Ishikawa (cell line): ENCODE results near the gene NKX6-1.

Source experiments
- CREB1 ChIP-seq: IDR thresholded peaks from 2 replicates; pipeline ENCODE4 v1.6.1; 2012; ENCODE audit warnings: low read depth
- EGR1 ChIP-seq: IDR thresholded peaks from 2 replicates; pipeline ENCODE4 v1.6.1; 2012
- EP300 ChIP-seq: IDR thresholded peaks from 2 replicates; pipeline ENCODE4 v1.6.1; 2012; ENCODE audit warnings: borderline replicate concordance
- FOXM1 ChIP-seq: IDR thresholded peaks from 2 replicates; pipeline ENCODE4 v1.6.1; 2012; ENCODE audit warnings: low read depth, borderline replicate concordance
- NFIC ChIP-seq: IDR thresholded peaks from 2 replicates; pipeline ENCODE4 v1.6.1; 2012
- RAD21 ChIP-seq: IDR thresholded peaks from 2 replicates; pipeline ENCODE4 v1.6.1; 2012; ENCODE audit warnings: low read depth
- TAF1 ChIP-seq: IDR thresholded peaks from 2 replicates; pipeline ENCODE4 v1.6.1; 2012; ENCODE audit warnings: low read depth, mild to moderate bottlenecking
- TCF12 ChIP-seq: IDR thresholded peaks from 2 replicates; pipeline ENCODE4 v1.6.1; 2012; ENCODE audit warnings: low read depth
- YY1 ChIP-seq: IDR thresholded peaks from 2 replicates; pipeline ENCODE4 v1.6.1; 2012; ENCODE audit warnings: low read depth
- ZBTB7A ChIP-seq: IDR thresholded peaks from 2 replicates; pipeline ENCODE4 v1.6.1; 2012; ENCODE audit warnings: low read depth
- TF ChIP-seq, protein P1 (sequence below): IDR thresholded peaks from 2 replicates; pipeline ENCODE4 v1.6.1; 2012; ENCODE audit warnings: low read depth, mild to moderate bottlenecking
- TF ChIP-seq, protein P2 (sequence below): IDR thresholded peaks from 2 replicates; pipeline ENCODE4 v1.6.1; 2012

DNA sequence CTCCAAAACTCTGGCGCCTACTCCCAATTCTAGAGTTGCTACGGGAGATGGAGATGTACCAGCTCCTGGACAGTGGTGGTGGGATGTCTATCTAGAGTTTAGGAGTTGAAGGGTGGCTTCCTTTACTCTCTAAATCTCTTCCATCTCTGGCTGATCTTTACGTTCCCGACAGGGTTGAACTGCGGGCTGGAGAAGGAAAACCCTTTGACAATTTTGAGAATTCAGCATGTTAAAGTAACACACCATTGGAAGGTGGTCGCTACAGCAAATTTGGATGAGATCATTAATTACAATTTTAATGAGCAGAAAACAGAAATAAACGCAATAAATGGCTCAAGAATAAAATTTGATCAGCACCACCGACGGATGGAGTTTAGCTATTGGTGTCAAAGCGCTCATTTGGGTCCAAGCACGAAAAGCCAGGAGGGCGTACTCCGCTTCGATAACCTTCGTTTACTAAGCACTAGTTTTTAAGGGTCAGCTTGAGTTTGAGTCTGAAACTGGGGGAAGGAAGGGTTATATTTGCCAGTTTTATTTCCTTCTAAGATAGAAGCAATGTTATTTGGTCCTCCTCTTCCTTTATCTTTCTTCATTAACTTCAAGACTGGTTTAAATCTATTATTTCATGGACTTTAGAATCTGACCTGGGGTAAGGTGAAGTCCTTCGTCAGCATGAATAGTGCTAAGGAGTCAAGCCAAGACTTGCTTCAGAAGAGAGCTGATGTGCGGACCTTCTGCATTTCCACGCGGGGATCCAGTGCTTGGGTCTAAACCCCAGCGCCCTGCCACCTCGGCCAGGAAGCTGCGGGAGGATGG is 1.5 kb upstream of the NKX6-1 start:
- no peak for TF ChIP-seq EGR1
- TF ChIP-seq TAF1 = no peak
- TF ChIP-seq, protein P1, sequence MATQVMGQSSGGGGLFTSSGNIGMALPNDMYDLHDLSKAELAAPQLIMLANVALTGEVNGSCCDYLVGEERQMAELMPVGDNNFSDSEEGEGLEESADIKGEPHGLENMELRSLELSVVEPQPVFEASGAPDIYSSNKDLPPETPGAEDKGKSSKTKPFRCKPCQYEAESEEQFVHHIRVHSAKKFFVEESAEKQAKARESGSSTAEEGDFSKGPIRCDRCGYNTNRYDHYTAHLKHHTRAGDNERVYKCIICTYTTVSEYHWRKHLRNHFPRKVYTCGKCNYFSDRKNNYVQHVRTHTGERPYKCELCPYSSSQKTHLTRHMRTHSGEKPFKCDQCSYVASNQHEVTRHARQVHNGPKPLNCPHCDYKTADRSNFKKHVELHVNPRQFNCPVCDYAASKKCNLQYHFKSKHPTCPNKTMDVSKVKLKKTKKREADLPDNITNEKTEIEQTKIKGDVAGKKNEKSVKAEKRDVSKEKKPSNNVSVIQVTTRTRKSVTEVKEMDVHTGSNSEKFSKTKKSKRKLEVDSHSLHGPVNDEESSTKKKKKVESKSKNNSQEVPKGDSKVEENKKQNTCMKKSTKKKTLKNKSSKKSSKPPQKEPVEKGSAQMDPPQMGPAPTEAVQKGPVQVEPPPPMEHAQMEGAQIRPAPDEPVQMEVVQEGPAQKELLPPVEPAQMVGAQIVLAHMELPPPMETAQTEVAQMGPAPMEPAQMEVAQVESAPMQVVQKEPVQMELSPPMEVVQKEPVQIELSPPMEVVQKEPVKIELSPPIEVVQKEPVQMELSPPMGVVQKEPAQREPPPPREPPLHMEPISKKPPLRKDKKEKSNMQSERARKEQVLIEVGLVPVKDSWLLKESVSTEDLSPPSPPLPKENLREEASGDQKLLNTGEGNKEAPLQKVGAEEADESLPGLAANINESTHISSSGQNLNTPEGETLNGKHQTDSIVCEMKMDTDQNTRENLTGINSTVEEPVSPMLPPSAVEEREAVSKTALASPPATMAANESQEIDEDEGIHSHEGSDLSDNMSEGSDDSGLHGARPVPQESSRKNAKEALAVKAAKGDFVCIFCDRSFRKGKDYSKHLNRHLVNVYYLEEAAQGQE = no peak
- no peak for TF ChIP-seq RAD21
- TF ChIP-seq, protein P2, sequence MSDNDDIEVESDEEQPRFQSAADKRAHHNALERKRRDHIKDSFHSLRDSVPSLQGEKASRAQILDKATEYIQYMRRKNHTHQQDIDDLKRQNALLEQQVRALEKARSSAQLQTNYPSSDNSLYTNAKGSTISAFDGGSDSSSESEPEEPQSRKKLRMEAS = no peak
- no peak for TF ChIP-seq FOXM1
- no peak for TF ChIP-seq TCF12
- TF ChIP-seq YY1 = no peak
- no peak for TF ChIP-seq ZBTB7A
- TF ChIP-seq CREB1 = no peak
- no peak for TF ChIP-seq EP300
- no peak for TF ChIP-seq NFIC
